ENCODE data around the gene RNF113A.
A peak's percentile ranks its signal among the peaks of the same experiment; 100 is the strongest.
"Not testable (repeated sequence)": the region's sequence is repeated elsewhere in the genome, so short reads cannot be mapped to it uniquely, and the experiment has no call there.

Gene RNF113A

GRCh38 chrX:119871599-119872395 is at the start of gene RNF113A, which contains the start of gene NDUFA1:
TSS of gene RNF113A (minus strand) at chrX:119871733. CDS start at chrX:119871613, 120 bp downstream.
TSS of gene NDUFA1 (plus strand) at chrX:119871832. CDS start at chrX:119871912, 80 bp downstream.
- peak; percentile 44 to 49 for DNase-seq (ENCODE audit: low read depth in 2 of 2)

- no peak for DNase-seq (ENCODE audit: low read depth in 2 of 2)
These were observed 48.5 kb upstream of the RNF113A start for GRCh38 chrX:119919835-119920585.

- DNase-seq (ENCODE audit: low read depth in 2 of 2): no peak
These were observed 46.3 kb upstream of the RNF113A start for GRCh38 chrX:119917877-119918276.

- DNase-seq (ENCODE audit: low read depth in 2 of 2): no peak
These were observed 44.8 kb upstream of the RNF113A start for GRCh38 chrX:119916310-119916709.

- no peak for DNase-seq (ENCODE audit: low read depth in 2 of 2)
These were observed 29.4 kb upstream of the RNF113A start for GRCh38 chrX:119900976-119901375.

- no peak for DNase-seq (ENCODE audit: low read depth in 2 of 2)
These were observed 27.6 kb upstream of the RNF113A start for GRCh38 chrX:119899125-119899524.

- no peak for DNase-seq (ENCODE audit: low read depth in 2 of 2)
These were observed 24.4 kb upstream of the RNF113A start, which contains the start of gene AKAP14 for GRCh38 chrX:119895843-119896326. TSS of gene AKAP14 (plus strand) at chrX:119895893. CDS start at chrX:119903224, 7,331 bp downstream.

- DNase-seq (ENCODE audit: low read depth in 2 of 2): not testable (repeated sequence)
These were observed 20.6 kb upstream of the RNF113A start for GRCh38 chrX:119891961-119892692.

GRCh38 chrX:119890626-119891025 is 19.1 kb upstream of the RNF113A start:
- DNase-seq (ENCODE audit: low read depth in 2 of 2): not testable (repeated sequence)

- DNase-seq (ENCODE audit: low read depth in 2 of 2): no peak
These were observed 16.3 kb upstream of the RNF113A start for GRCh38 chrX:119887721-119888425.

GRCh38 chrX:119885554-119886428 is 14.3 kb upstream of the RNF113A start:
- DNase-seq (ENCODE audit: low read depth in 2 of 2): no peak

- DNase-seq (ENCODE audit: low read depth in 2 of 2): no peak
These were observed 9.3 kb upstream of the RNF113A start for GRCh38 chrX:119880552-119881437.

GRCh38 chrX:119880076-119880475 is 8.5 kb upstream of the RNF113A start:
- no peak for DNase-seq (ENCODE audit: low read depth in 2 of 2)

GRCh38 chrX:119878740-119879139 is 7.2 kb upstream of the RNF113A start:
- no peak for DNase-seq (ENCODE audit: low read depth in 2 of 2)

GRCh38 chrX:119871245-119871598 is 311 bp downstream of the RNF113A start:
- DNase-seq (ENCODE audit: low read depth in 2 of 2): no peak

- DNase-seq (ENCODE audit: low read depth in 2 of 2): no peak
These were observed 854 bp downstream of the RNF113A start for GRCh38 chrX:119870626-119871131.

- DNase-seq (ENCODE audit: low read depth in 2 of 2): no peak
These were observed 18.1 kb downstream of the RNF113A start for GRCh38 chrX:119853444-119853843.

- peak; percentile 95 for DNase-seq (ENCODE audit: low read depth in 2 of 2)
These were observed 18.9 kb downstream of the RNF113A start, which contains the start of gene UPF3B for GRCh38 chrX:119852382-119853353. TSS of gene UPF3B (minus strand) at chrX:119852963. CDS start at chrX:119852928, 35 bp downstream.

All from fibroblast of skin of left biceps (primary cell).